HL-60/S4 (cell line): ENCODE data around the gene CLDN18.

ENCODE experiments used
- in situ Hi-C: fragments of 300-500 bp; cut with MboI; formaldehyde crosslinking; loops from 2 replicates; pipeline ENCODE4 v1.14.3; 2022; ENCODE audit warnings: low sequenced_read_pairs

CLDN18 gene

GRCh38 chr3:138009476-138010272 is at the start of gene CLDN18:
Gene CLDN18 (plus strand): TSS chr3:138010165. CDS start chr3:138010226, 61 bp downstream.
- in situ Hi-C loops, result no loop called here

DNA sequence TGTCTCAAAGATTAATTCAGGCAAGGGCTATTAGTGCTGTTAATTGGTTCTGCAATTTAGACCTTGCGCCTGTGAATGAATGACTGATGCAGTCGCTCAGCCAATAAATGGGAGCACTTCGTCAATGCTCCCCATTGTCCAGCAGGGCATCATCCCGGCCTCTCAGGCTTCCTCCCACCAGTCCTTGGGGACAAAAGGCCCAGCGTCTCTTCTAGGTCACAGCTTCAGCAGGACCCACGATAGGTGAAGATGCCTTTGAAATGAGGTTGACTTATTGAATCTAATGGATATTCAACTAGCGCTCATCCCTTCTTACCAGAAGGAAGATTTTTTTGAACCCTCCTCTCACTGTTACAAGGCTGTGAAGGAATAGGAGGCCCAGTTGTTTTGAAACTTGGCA is 47.7 kb upstream of the CLDN18 start:
- in situ Hi-C loops, result no loop called here

DNA sequence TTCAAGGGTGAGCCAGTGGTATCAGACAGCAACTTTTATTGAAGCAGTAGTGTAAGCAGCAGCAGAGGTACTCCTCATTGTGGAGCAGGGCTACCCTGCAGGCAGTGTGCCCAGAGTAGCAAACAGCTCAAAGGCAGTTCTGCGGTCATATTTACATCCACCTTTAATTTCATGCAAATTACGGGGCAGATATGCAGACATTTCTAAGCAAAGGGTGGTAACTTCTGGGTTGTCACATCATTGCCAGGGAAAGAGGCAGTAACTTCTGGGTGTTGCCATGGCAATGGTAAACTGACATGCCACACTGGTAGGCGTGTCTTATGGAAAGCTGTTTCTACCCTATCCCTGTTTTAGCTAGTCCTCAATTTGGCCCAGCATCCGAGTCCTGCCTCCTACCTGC is 46.5 kb upstream of the CLDN18 start:
- in situ Hi-C loops, result no loop called here

- in situ Hi-C loops, result no loop called here
These were observed 38.8 kb upstream of the CLDN18 start for GRCh38 chr3:137970914-137971831.

GRCh38 chr3:137972396-137972795 is 37.6 kb upstream of the CLDN18 start:
- in situ Hi-C loops, result no loop called here

GRCh38 chr3:137978328-137978727 is 31.6 kb upstream of the CLDN18 start:
- in situ Hi-C loops, result no loop called here

DNA sequence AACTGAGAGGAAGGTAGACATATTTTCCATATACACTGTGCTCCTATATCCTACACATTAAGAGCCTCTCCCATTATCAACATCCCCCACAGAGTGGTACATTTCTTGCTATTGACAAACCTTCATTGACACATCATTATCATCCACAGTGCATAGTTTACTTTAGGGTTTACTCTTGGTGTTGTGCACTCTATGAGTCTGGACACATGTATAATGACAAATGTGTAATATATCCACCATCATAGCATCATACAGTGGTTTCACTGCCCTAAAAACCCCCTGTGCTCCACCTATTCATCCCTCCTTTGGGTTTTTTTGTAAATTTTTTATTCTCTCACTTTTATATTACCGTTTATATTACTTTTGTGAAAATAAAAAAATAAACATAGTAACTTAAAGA is 22.2 kb upstream of the CLDN18 start:
- in situ Hi-C loops, result no loop called here

- in situ Hi-C loops, result no loop called here
These were observed 21.8 kb upstream of the CLDN18 start for GRCh38 chr3:137988152-137988551.

GRCh38 chr3:137988982-137989381 is 21.0 kb upstream of the CLDN18 start:
- in situ Hi-C loops, result no loop called here

GRCh38 chr3:137990427-137990826 is 19.5 kb upstream of the CLDN18 start:
- in situ Hi-C loops, result no loop called here

DNA sequence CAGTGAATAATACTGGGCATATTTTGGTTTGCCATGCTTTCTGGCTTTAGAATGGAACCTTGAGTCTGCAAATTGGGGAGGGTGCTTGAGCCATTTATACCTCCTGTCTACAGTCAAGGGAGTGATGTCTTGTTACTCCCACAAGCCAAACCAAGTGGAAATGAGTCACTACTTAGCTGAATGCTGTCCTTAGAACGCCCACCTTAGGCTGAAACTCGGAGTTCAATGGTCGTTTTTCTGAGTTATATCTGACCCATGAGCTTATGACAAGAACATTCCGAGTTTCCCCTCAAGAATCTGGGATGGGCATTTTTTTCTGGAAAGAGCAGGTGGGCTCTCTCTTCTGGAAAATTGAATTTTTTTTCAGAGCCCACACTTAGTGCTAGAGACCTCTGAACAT is 17.4 kb upstream of the CLDN18 start:
- in situ Hi-C loops, result no loop called here

- in situ Hi-C loops, result no loop called here
These were observed 11.6 kb upstream of the CLDN18 start for GRCh38 chr3:137998121-137999042.

DNA sequence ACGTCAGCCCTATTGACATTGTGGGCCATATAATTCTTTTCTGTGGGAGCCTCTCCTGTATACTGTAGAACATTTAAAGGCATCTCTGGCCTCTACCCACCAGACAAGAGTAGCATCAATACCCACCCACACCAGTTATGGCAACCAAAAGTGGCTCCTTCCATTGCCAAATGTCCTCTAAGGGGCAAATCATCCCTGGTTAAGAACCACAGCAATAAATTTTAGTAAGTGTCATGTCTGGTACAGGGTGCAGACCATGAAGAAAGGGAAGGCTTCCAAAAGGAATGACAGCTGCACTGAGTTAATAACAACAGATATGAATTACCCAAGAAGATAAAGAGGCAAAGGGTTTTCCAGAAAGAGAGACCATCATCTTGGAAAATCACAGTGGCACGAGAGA is 6.9 kb upstream of the CLDN18 start:
- in situ Hi-C loops, result no loop called here

DNA sequence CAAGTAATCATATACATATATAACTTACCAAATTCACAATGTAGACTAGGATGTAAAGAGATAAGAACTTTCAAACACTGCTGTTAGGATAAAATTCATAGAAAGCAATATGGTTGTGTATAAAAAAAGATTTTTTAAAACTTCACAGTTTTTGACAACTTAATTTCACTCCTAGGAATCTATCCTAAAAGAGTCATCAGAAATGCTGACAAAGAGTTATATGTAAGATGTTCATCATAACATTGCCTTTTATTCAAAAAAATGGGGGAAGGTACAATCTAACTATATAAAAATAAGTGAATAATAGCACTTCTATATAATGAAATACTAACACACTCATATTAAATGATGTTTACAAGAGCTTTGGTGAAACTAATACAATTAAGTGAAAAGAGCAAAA is 4.3 kb upstream of the CLDN18 start:
- in situ Hi-C loops, result no loop called here

GRCh38 chr3:138007898-138008297 is 2.1 kb upstream of the CLDN18 start:
- in situ Hi-C loops, result no loop called here

DNA sequence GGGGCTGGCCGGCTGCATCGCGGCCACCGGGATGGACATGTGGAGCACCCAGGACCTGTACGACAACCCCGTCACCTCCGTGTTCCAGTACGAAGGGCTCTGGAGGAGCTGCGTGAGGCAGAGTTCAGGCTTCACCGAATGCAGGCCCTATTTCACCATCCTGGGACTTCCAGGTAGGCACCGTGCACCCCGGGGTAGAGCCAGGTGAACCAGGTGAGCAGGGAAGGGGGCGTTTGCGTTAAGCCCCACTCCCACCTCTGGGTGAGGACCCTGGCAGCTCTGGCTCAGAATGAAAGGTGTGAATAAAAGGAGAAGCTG is 267 bp downstream of the CLDN18 start:
- in situ Hi-C loops, result no loop called here

- in situ Hi-C loops, result no loop called here
These were observed 1.8 kb downstream of the CLDN18 start for GRCh38 chr3:138011722-138012121.

GRCh38 chr3:138012526-138012925 is 2.6 kb downstream of the CLDN18 start:
- in situ Hi-C loops, result no loop called here

- in situ Hi-C loops, result no loop called here
These were observed 6.1 kb downstream of the CLDN18 start for GRCh38 chr3:138016065-138016464.

- in situ Hi-C loops, result no loop called here
These were observed 9.5 kb downstream of the CLDN18 start for GRCh38 chr3:138019281-138020069.
